SK-N-SH treated with all-trans-retinoic acid at 6 μM for 48 hours (cell line): ENCODE results near the gene PUM2.

Experiments used
- ATAC-seq: fragments of 200-7000 bp; cut with Tn5 transposase; 3 replicates; pipeline ENCODE4 v1.9.1; 2020; ENCODE audit warnings: mild to moderate bottlenecking, moderate library complexity
- CSDC2 ChIP-seq: fragments of 250-450 bp; sonication (Bioruptor Pico); IDR thresholded peaks from 2 replicates; pipeline ENCODE4 v1.5.0; 2020; ENCODE audit warnings: mild to moderate bottlenecking, moderate library complexity
- CSRNP3 ChIP-seq: fragments of 250-450 bp; sonication (Bioruptor Pico); IDR thresholded peaks from 2 replicates; pipeline ENCODE4 v1.5.1; 2021; ENCODE audit warnings: mild to moderate bottlenecking, moderate library complexity
- ESRRG ChIP-seq: fragments of 250-450 bp; sonication (Bioruptor Pico); IDR thresholded peaks from 2 replicates; pipeline ENCODE4 v1.6.1; 2021; ENCODE audit warnings: mild to moderate bottlenecking
- GLIS3 ChIP-seq: fragments of 250-450 bp; sonication (Bioruptor Pico); IDR thresholded peaks from 2 replicates; pipeline ENCODE4 v1.5.0; 2020; ENCODE audit warnings: mild to moderate bottlenecking, moderate library complexity
- ISL1 ChIP-seq: fragments of 250-450 bp; sonication (Bioruptor Pico); IDR thresholded peaks from 2 replicates; pipeline ENCODE4 v2.1.2; 2022; ENCODE audit warnings: mild to moderate bottlenecking, moderate library complexity
- OSR1 ChIP-seq: fragments of 250-450 bp; sonication (Bioruptor Pico); IDR thresholded peaks from 2 replicates; pipeline ENCODE4 v1.8.0; 2022; ENCODE audit warnings: moderate library complexity, mild to moderate bottlenecking, inconsistent platforms
- TCF4 ChIP-seq: fragments of 250-450 bp; sonication (Bioruptor Pico); IDR thresholded peaks from 2 replicates; pipeline ENCODE4 v1.8.0; 2021; ENCODE audit warnings: mild to moderate bottlenecking, moderate library complexity, borderline replicate concordance
- TOX ChIP-seq: fragments of 250-450 bp; sonication (Bioruptor Pico); IDR thresholded peaks from 2 replicates; pipeline ENCODE4 v1.8.0; 2021; ENCODE audit warnings: mild to moderate bottlenecking, moderate library complexity, borderline replicate concordance
- TSHZ2 ChIP-seq: fragments of 250-450 bp; sonication (Bioruptor Pico); IDR thresholded peaks from 2 replicates; pipeline ENCODE4 v1.5.0; 2020; ENCODE audit warnings: mild to moderate bottlenecking, moderate library complexity
- ZC3H10 ChIP-seq: fragments of 250-450 bp; sonication (Bioruptor Pico); IDR thresholded peaks from 2 replicates; pipeline ENCODE4 v1.5.1; 2021; ENCODE audit warnings: mild to moderate bottlenecking, moderate library complexity
- ZFP3 ChIP-seq: fragments of 250-450 bp; sonication (Bioruptor Pico); IDR thresholded peaks from 2 replicates; pipeline ENCODE4 v1.5.0; 2020; ENCODE audit warnings: mild to moderate bottlenecking, moderate library complexity
- ZFP30 ChIP-seq: fragments of 450-650 bp; formaldehyde crosslinking; IDR thresholded peaks from 2 replicates; pipeline ENCODE4 v1.5.0; 2022; ENCODE audit warnings: mild to moderate bottlenecking, moderate library complexity
- ZNF565 ChIP-seq: fragments of 450-650 bp; formaldehyde crosslinking; conservative IDR thresholded peaks from 2 replicates; pipeline ENCODE4 v1.5.0; 2020; ENCODE audit warnings: low read depth, mild to moderate bottlenecking, moderate library complexity
- ZNF70 ChIP-seq: fragments of 450-650 bp; formaldehyde crosslinking; IDR thresholded peaks from 2 replicates; pipeline ENCODE4 v1.5.0; 2020; ENCODE audit warnings: mild to moderate bottlenecking, moderate library complexity
- ZNF8 ChIP-seq: fragments of 450-650 bp; formaldehyde crosslinking; IDR thresholded peaks from 2 replicates; pipeline ENCODE4 v1.5.0; 2020; ENCODE audit warnings: mild to moderate bottlenecking, moderate library complexity
- TF ChIP-seq, protein P1 (sequence below): fragments of 250-450 bp; sonication (Bioruptor Pico); IDR thresholded peaks from 2 replicates; pipeline ENCODE4 v1.8.0; 2020; ENCODE audit warnings: mild to moderate bottlenecking, moderate library complexity, borderline replicate concordance
- TF ChIP-seq, protein P2 (sequence below): fragments of 250-450 bp; sonication (Bioruptor Pico); IDR thresholded peaks from 2 replicates; pipeline ENCODE4 v1.8.0; 2021; ENCODE audit warnings: low read depth, mild to moderate bottlenecking, moderate library complexity, borderline replicate concordance

PUM2 gene

GRCh38 chr2:20231159-20231558 lies 119.5 kb downstream of the PUM2 start:
- no peak for TF ChIP-seq ZC3H10 (CRISPR knock-in tag)
- TF ChIP-seq ZNF8 (CRISPR knock-in tag) = no peak
- TF ChIP-seq TOX (CRISPR knock-in tag) = no peak
- TF ChIP-seq ZFP30 (CRISPR knock-in tag) = no peak
- TF ChIP-seq ZFP3 (CRISPR knock-in tag) = no peak
- TF ChIP-seq ZNF70 (CRISPR knock-in tag) = no peak
- ATAC-seq = no peak

- ATAC-seq = no peak
- no peak for TF ChIP-seq CSRNP3 (CRISPR knock-in tag)
- TF ChIP-seq, protein P1, sequence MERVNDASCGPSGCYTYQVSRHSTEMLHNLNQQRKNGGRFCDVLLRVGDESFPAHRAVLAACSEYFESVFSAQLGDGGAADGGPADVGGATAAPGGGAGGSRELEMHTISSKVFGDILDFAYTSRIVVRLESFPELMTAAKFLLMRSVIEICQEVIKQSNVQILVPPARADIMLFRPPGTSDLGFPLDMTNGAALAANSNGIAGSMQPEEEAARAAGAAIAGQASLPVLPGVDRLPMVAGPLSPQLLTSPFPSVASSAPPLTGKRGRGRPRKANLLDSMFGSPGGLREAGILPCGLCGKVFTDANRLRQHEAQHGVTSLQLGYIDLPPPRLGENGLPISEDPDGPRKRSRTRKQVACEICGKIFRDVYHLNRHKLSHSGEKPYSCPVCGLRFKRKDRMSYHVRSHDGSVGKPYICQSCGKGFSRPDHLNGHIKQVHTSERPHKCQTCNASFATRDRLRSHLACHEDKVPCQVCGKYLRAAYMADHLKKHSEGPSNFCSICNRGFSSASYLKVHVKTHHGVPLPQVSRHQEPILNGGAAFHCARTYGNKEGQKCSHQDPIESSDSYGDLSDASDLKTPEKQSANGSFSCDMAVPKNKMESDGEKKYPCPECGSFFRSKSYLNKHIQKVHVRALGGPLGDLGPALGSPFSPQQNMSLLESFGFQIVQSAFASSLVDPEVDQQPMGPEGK = no peak
- TF ChIP-seq CSDC2 (CRISPR knock-in tag) = no peak
- TF ChIP-seq GLIS3 (CRISPR knock-in tag) = no peak
- TF ChIP-seq, all 23 proteins: peak for 0
Measured at GRCh38 chr2:20230114-20230425, 120.6 kb downstream of the PUM2 start.

- no peak for ATAC-seq
- TF ChIP-seq ZFP30 (CRISPR knock-in tag) (no peak), ZNF70 (CRISPR knock-in tag) (no peak), TSHZ2 (CRISPR knock-in tag) (no peak), ESRRG (no peak), TOX (CRISPR knock-in tag) (no peak), OSR1 (CRISPR knock-in tag) (no peak), ZNF565 (CRISPR knock-in tag) (no peak), CSRNP3 (CRISPR knock-in tag) (no peak), TCF4 (CRISPR knock-in tag) (no peak), ISL1 (CRISPR knock-in tag) (no peak), GLIS3 (CRISPR knock-in tag) (no peak), CSDC2 (CRISPR knock-in tag) (no peak), ZNF8 (CRISPR knock-in tag) (no peak)
- TF ChIP-seq, protein P2, sequence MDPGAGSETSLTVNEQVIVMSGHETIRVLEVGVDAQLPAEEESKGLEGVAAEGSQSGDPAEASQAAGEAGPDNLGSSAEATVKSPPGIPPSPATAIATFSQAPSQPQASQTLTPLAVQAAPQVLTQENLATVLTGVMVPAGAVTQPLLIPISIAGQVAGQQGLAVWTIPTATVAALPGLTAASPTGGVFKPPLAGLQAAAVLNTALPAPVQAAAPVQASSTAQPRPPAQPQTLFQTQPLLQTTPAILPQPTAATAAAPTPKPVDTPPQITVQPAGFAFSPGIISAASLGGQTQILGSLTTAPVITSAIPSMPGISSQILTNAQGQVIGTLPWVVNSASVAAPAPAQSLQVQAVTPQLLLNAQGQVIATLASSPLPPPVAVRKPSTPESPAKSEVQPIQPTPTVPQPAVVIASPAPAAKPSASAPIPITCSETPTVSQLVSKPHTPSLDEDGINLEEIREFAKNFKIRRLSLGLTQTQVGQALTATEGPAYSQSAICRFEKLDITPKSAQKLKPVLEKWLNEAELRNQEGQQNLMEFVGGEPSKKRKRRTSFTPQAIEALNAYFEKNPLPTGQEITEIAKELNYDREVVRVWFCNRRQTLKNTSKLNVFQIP (CRISPR knock-in tag) = no peak
- TF ChIP-seq, protein P1 = no peak
Measured at GRCh38 chr2:20229322-20230113, 121.1 kb downstream of the PUM2 start.
